GM20000 (cell line): ENCODE data around the gene PAX3.

Experiments
- DNase-seq: peaks from one replicate; pipeline ENCODE4 v3.0.0; 2012; ENCODE audit warnings: low spot score
- CTCF ChIP-seq: IDR thresholded peaks from 2 replicates; pipeline ENCODE4 v1.5.1; 2012; ENCODE audit warnings: mild to moderate bottlenecking, control low read depth; ENCODE audit errors: extremely low read depth, missing control alignments

PAX3 gene

DNA sequence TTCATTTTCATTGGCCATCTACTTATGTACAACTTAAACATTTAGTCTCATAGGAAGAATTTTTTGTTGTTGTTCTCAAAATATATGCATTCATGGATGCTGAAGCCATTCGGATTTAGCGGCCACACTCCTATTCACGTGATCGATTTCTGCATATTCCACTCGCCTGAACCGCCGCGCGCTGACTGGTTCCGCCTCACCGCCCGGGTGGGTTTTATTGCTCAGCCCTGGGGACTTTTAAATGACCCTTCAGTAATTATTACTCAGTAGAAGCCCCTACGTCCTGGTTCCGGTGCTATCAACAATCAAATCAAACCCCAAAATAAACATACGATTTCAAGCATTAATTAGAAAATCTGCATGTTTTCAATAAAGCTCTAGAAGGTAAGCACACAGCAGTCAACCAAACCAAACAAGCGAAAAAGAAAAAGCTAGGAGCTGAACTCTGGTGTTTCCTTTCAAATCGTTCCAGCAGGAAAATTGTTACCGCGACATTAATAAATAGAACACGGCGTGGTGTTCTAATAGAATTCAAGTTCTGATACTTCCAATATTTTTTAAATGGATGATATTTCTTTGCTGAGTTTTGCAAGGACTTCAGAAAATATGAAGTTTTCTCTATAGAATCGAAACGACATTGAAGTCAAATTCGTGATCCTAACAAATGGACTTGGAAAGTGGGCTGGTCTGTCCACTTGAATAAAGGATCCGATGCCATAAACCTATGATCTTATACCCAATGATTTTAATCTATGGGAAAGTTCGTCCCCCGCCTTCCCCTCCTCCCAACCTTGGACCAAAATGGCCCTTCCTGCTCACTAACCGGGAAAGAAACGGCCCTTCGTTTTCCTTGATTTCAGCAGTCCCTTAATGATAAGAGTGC is 9.3 kb downstream of the PAX3 start:
- DNase-seq: no peak
- no peak for TF ChIP-seq CTCF

DNA sequence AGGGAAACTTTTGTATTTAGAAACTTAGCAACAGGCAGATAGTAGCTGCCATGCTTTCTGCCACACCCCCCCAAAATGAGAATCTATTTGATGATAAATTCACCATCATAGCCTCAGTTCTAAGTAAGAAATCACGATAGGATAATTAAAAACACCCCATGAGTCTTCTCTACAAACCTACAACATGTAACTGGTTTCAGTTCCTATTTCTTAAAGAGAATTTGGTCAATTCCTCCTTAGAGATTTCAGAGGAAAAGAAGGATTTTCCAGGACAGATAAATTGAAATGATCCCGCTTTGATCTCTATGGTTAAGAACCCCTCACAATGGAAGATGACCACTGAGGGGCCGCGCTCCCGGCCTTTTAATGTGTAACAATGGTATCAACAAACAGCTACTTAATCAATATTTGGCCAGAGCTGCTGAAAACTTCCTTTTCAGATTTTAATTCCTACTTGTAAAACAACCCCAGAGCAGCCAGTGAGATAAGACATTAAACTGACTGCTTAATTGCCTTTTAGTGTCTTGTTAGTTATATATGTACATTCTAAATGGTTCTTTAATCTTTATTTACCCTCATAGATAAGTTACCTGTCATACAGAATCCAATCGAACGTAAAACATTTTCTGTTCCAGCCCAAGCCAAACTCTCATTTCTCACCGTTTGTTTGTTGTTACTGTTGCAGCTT is 10.1 kb downstream of the PAX3 start:
- no peak for DNase-seq
- no peak for TF ChIP-seq CTCF

GRCh38 chr2:222287862-222288479 is 10.8 kb downstream of the PAX3 start:
- TF ChIP-seq CTCF: no peak
- no peak for DNase-seq

DNA sequence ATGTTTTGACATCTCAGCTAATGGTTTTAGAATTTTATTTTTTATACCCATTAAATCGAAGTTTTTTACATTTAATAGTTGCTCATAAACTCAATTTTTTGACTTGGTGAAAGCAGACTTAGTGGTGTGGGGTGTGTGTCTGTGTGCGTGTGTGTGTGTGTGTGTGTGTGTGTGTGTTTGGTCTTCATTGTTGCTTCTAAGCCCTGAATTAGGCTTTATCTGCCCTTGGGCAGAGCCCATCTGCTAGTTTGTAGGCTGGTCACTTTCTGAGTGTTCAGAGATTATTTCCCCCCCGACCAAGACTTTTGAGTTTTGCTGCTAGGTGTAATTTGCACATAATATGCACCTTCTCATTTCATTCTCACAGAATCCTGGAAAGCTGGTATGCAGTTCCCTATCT is 14.3 kb downstream of the PAX3 start:
- TF ChIP-seq CTCF: no peak

DNA sequence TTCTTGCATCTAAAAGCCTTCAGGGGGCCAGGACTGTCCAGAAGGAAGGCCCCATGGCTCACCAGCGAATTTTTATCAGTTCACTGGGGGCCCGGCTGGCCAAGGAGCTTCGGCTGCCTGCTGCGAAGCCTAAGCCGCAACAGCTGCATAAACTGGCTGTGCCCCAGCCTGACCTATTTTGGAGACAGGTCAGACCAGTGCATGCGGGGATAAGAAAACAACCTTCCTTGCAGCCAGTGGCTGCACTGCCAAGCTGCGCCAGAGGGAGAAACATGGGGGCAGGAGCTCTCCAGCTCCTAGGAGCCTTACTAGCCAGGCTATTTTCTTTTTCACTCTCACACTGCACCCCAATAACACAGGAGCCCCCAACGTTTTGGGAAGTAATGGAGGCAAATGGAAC is 15.2 kb downstream of the PAX3 start:
- DNase-seq: no peak
- no peak for TF ChIP-seq CTCF

More for the DNA sequence above, 14.3 kb downstream of the PAX3 start:
- no peak for DNase-seq

- no peak for TF ChIP-seq CTCF
Measured at GRCh38 chr2:222281506-222281905, 17.3 kb downstream of the PAX3 start.

GRCh38 chr2:222280795-222281194 is 18.0 kb downstream of the PAX3 start:
- no peak for DNase-seq

More at GRCh38 chr2:222281506-222281905, 17.3 kb downstream of the PAX3 start:
- no peak for DNase-seq

More at GRCh38 chr2:222280795-222281194, 18.0 kb downstream of the PAX3 start:
- no peak for TF ChIP-seq CTCF
